Cardiac muscle cell (in vitro differentiated cells and primary cell): ENCODE data around the gene ALAS1. TPM values are rescaled to one million over a fixed set of nuclear protein-coding genes. Genes with fewer than 3 reads are reported as not detected.
A peak's percentile ranks its signal among the peaks of the same experiment; 100 is the strongest.

Source experiments
- DNase-seq, 2 donors: peaks; one replicate each; pipeline versions ENCODE4 v3.0.0 to v3.0.0-alpha.2; 2010 to 2017; ENCODE audit warnings: low read depth in 1 of 2, low spot score in 1 of 2
- H3K27ac ChIP-seq: fragments of 200-600 bp; sonication (generic); 2 replicates; pipeline ENCODE4 v1.5.1; 2016
- H3K27me3 ChIP-seq: fragments of 200-600 bp; sonication (generic); 2 replicates; pipeline ENCODE4 v1.6.0; 2016; ENCODE audit warnings: control low read depth
- H3K36me3 ChIP-seq: fragments of 200-600 bp; sonication (generic); 2 replicates; pipeline ENCODE4 v1.5.1; 2016; ENCODE audit warnings: control low read depth
- H3K4me1 ChIP-seq: fragments of 200-600 bp; sonication (generic); 2 replicates; pipeline ENCODE4 v1.8.1; 2017; ENCODE audit warnings: low read depth, mild to moderate bottlenecking, mixed run types
- H3K4me3 ChIP-seq: fragments of 200-600 bp; sonication (generic); 2 replicates; pipeline ENCODE4 v1.5.1; 2016; ENCODE audit warnings: mild to moderate bottlenecking
- H3K9me3 ChIP-seq: fragments of 200-600 bp; sonication (generic); 2 replicates; pipeline ENCODE4 v1.5.1; 2017; ENCODE audit warnings: low read depth, mild to moderate bottlenecking, control low read depth
- polyA plus RNA-seq: library from polyadenylated mRNA; unstranded; fragments of >200 nt; fragmentation: Nextera tagmentation; extraction: Ambion mirVana; gene quantifications from 2 replicates; pipeline ENCODE4 v1.2.1, GENCODE V29; 2016
- total RNA-seq: library from RNA; depleted of rRNA; stranded (reverse); fragments of >200 nt; gene quantifications from 2 replicates; pipeline ENCODE4 v1.2.3, GENCODE V29; 2016
- TF ChIP-seq, protein P1 (sequence below): IDR thresholded peaks from 2 replicates; pipeline ENCODE4 v1.5.1; 2012; ENCODE audit warnings: low read depth, mild to moderate bottlenecking, low read length

Gene ALAS1
- total and polyA plus RNA-seq, 2 experiments from 2014 or later, result 68.7 to 76.5 TPM

GRCh38 chr3:52211268-52211891 lies 13.4 kb downstream of the ALAS1 start:
- no peaks in the 10 kb centered on the region for H3K9me3 ChIP-seq
- no peaks in the 10 kb centered on the region for H3K4me1 ChIP-seq
- H3K4me3 ChIP-seq, result no peak overlapping the region
- DNase-seq, result no peak
- H3K36me3 ChIP-seq, result peaks cover 83% of the 10 kb centered on the region
- no peak overlapping the region for H3K27ac ChIP-seq
- TF ChIP-seq, protein P1, sequence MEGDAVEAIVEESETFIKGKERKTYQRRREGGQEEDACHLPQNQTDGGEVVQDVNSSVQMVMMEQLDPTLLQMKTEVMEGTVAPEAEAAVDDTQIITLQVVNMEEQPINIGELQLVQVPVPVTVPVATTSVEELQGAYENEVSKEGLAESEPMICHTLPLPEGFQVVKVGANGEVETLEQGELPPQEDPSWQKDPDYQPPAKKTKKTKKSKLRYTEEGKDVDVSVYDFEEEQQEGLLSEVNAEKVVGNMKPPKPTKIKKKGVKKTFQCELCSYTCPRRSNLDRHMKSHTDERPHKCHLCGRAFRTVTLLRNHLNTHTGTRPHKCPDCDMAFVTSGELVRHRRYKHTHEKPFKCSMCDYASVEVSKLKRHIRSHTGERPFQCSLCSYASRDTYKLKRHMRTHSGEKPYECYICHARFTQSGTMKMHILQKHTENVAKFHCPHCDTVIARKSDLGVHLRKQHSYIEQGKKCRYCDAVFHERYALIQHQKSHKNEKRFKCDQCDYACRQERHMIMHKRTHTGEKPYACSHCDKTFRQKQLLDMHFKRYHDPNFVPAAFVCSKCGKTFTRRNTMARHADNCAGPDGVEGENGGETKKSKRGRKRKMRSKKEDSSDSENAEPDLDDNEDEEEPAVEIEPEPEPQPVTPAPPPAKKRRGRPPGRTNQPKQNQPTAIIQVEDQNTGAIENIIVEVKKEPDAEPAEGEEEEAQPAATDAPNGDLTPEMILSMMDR, result no peak
- H3K27me3 ChIP-seq, result no peaks in the 10 kb centered on the region

DNA sequence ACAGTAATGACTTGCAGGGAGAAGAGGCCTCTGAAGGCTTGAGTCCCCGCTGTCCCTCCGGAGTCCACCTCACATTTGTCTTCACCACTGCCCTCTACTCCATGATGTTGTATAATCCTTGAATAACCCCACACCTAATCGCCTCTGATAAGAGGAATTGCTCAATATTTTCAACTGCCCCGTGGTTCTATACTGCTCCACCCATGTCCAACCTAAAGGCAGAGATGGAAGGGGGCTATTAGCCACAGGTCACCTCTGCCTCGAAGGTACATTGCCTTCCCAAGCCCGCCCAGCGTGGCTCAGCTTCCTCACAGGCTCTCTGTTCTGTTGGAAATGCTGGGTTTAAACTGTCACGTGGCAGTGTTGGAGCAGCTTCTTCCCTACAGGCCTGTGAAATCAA lies 15.0 kb downstream of the ALAS1 start:
- H3K9me3 ChIP-seq, result no peaks in the 10 kb centered on the region
- no peaks in the 10 kb centered on the region for H3K27me3 ChIP-seq
- TF ChIP-seq, protein P1, result no peak
- peaks cover 70% of the 10 kb centered on the region for H3K36me3 ChIP-seq
- H3K4me3 ChIP-seq, result no peak overlapping the region
- no peaks in the 10 kb centered on the region for H3K4me1 ChIP-seq
- H3K27ac ChIP-seq, result no peak overlapping the region
- DNase-seq, result no peak

DNA sequence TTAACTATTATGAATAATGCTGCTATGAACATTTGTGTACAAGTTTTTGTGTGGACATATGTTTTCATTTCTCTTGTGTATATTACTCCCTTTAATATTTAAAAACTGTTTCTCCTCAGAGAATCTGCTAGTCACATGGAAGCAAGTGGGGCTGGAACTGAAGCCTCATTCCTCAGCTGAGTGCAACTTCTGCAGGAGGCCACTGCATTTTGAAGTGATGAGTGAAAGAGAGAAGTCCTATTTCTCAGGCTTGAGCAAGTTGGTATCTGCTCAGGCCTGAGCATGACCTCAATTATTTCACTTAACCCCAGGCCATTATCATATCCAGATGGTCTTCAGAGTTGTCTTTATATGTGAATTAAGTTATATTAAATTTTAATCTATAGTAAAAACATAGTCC lies 15.9 kb downstream of the ALAS1 start:
- DNase-seq, result no peak
- Histone ChIP-seq H3K4me1 (no peaks in the 10 kb centered on the region), H3K4me3 (no peak overlapping the region), H3K9me3 (no peaks in the 10 kb centered on the region), H3K27ac (no peak overlapping the region), H3K36me3 (peaks cover 61% of the 10 kb centered on the region), H3K27me3 (no peaks in the 10 kb centered on the region)
- TF ChIP-seq, protein P1, result no peak

GRCh38 chr3:52215351-52215750 lies 17.4 kb downstream of the ALAS1 start:
- H3K36me3 ChIP-seq, result peaks cover 48% of the 10 kb centered on the region

DNA sequence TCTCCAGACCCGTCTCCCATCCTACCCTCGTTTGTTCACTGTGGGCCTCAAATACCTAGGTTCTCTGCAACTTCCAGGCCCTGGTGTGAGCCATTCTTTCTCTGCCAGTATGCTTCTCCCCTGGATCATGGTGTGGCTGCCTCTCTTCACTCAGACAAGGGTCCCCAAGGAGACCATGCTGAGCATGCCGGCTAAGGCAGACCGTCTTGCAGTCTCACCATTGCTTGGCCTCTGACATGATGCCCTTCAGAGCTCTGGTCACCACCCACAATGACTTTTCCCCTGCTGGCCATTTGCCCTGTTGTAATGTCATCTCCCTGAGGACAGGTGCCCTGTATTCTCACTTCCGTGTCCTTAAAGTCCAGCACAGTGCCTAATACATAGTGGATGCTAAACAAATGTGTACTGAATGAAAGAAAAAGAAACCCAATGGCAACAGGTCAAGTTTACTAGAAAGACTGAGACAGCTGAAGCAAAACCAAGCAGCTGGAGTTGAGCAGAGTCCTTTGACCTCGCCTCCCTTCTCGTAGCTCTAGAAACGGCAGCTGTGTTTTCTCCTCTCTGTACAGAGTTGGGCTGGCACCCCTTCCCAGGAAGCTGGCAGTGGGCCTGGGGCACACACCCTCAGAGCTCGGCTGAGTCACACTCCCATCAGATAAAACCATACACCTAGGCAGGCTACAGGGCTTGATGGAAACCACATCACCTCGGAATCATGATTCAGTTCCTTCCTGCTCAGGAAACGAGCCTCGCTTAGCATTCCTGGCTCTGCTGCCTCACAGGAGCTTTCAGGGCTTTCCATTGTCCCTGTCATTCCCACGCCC lies 18.8 kb downstream of the ALAS1 start:
- Histone ChIP-seq H3K27ac (no peak overlapping the region), H3K36me3 (peaks cover 34% of the 10 kb centered on the region), H3K27me3 (no peaks in the 10 kb centered on the region), H3K9me3 (no peaks in the 10 kb centered on the region), H3K4me1 (peaks cover 5% of the 10 kb centered on the region), H3K4me3 (no peak overlapping the region)
- DNase-seq, result peak in 1 of 2 donors; percentile 84
- TF ChIP-seq, protein P1, result no peak

More at GRCh38 chr3:52215351-52215750, 17.4 kb downstream of the ALAS1 start:
- Histone ChIP-seq H3K4me3 (no peak overlapping the region), H3K9me3 (no peaks in the 10 kb centered on the region), H3K27ac (no peak overlapping the region), H3K4me1 (peaks cover 5% of the 10 kb centered on the region), H3K27me3 (no peaks in the 10 kb centered on the region)
- TF ChIP-seq, protein P1, result no peak
- no peak for DNase-seq
